ENCODE measurements around the gene SLC35E3. TPM values are rescaled to one million over a fixed set of nuclear protein-coding genes. Genes with fewer than 3 reads are reported as not detected.

Gene SLC35E3
- total and polyA plus RNA-seq, 8 donors = 6.3 to 21.5 (median 18.1) TPM

GRCh38 chr12:68788554-68789143, 42.7 kb downstream of the SLC35E3 start:
- no peak overlapping the region for H3K4me3 ChIP-seq
- no peaks in the 10 kb centered on the region for H3K27me3 ChIP-seq
- peaks cover 0 to 49% of the 10 kb centered on the region in 2 donors for H3K4me1 ChIP-seq
- no peaks in the 10 kb centered on the region for H3K9me3 ChIP-seq
- ATAC-seq = no peak
- no peak for DNase-seq
- peak overlapping the region in 1 of 2 donors; percentile 85 for H3K27ac ChIP-seq
- TF ChIP-seq, protein P1, sequence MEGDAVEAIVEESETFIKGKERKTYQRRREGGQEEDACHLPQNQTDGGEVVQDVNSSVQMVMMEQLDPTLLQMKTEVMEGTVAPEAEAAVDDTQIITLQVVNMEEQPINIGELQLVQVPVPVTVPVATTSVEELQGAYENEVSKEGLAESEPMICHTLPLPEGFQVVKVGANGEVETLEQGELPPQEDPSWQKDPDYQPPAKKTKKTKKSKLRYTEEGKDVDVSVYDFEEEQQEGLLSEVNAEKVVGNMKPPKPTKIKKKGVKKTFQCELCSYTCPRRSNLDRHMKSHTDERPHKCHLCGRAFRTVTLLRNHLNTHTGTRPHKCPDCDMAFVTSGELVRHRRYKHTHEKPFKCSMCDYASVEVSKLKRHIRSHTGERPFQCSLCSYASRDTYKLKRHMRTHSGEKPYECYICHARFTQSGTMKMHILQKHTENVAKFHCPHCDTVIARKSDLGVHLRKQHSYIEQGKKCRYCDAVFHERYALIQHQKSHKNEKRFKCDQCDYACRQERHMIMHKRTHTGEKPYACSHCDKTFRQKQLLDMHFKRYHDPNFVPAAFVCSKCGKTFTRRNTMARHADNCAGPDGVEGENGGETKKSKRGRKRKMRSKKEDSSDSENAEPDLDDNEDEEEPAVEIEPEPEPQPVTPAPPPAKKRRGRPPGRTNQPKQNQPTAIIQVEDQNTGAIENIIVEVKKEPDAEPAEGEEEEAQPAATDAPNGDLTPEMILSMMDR (IDR thresholded peaks at IDR 0.05) = no peak
- no peaks in the 10 kb centered on the region for H3K36me3 ChIP-seq
- intact Hi-C loops (cut with DNase I) = no loop called here

DNA sequence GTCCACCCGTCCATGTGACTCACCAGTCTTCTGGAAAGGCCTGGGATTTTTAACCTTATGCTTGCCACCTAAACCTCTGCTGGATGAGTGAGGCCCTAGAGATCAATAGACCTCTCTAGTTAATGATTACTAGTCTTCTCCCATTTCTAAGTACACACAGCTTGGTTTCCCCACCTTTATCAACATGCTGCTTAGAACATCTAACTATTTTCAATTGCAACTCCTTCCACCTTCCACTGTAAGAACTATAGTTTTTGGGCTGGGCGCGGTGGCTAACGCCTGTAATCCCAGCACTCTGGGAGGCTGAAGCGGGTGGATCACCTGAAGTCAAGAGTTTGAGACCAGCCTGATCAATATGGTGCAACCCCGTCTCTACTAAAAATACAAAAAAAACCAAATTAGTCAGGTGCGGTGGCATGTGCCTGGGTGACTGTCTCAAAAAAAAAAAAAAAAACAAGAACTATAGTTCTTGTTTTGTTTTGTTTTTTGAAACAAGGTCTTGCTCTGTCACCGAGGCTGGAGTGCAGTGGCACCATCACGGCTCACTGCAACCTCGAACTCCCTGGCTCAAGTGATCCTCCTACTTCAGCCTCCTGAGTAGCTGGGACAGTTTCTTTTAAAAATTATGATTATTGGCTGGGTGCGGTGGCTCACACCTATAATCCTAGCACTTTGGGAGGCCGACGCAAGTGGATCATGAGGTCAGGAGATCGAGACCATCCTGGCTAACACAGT, 43.3 kb downstream of the SLC35E3 start:
- no peaks in the 10 kb centered on the region for H3K36me3 ChIP-seq
- intact Hi-C loops (cut with DNase I) = no loop called here
- no peak overlapping the region for H3K27ac ChIP-seq
- no peak for ATAC-seq
- TF ChIP-seq, protein P1 (IDR thresholded peaks at IDR 0.05) = no peak
- H3K9me3 ChIP-seq = no peaks in the 10 kb centered on the region
- H3K27me3 ChIP-seq = no peaks in the 10 kb centered on the region
- H3K4me3 ChIP-seq = no peak overlapping the region
- no peak for DNase-seq
- H3K4me1 ChIP-seq = peaks cover 0 to 42% of the 10 kb centered on the region in 2 donors

DNA sequence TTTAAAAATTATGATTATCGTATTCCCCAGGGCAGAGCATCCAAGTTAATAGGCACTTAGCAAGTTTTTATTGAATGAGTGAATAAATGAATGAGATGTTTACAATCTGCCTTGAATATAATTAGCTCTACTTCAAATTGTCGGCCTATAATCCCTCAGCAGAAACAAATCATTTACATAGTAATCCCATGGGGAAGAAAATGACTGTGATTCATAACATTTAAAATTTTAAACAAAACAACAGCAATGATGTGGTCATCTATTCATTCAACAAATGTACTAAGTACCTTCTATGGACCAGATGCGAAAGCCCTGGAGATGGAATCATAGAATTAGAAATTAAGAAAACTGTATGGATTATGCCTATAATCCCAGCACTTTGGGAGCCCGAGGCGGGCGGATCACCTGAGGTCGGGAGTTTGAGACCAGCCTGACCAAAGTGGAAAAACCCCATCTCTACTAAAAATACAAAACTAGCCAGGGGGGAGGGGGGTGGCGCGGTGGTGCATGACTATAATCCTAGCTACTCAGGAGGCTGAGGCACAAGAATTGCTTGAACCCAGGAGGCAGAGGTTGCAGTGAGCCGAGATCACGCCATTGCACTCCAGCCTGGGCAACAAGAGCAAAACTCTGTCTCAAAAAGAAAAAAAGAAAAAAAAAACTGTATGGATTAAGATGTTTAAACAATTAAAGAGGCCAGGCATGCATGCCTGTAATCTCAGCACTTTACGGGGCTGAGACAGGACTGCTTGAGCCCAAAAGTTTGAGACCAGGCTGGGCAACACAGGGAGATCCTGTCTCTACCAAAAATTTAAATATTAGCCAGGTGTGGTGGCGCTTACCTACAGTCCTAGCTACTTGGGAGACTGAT, 44.3 kb downstream of the SLC35E3 start:
- Histone ChIP-seq H3K36me3 (no peaks in the 10 kb centered on the region), H3K4me3 (no peak overlapping the region), H3K4me1 (peaks cover 0 to 32% of the 10 kb centered on the region in 2 donors), H3K27me3 (no peaks in the 10 kb centered on the region), H3K27ac (no peak overlapping the region), H3K9me3 (no peaks in the 10 kb centered on the region)
- ATAC-seq (no peak), DNase-seq (no peak)
- TF ChIP-seq, protein P1 (IDR thresholded peaks at IDR 0.05) = no peak
- intact Hi-C loops (cut with DNase I) = no loop called here

GRCh38 chr12:68790952-68791234, 44.9 kb downstream of the SLC35E3 start:
- H3K4me3 ChIP-seq = no peak overlapping the region
- H3K36me3 ChIP-seq = no peaks in the 10 kb centered on the region
- H3K27ac ChIP-seq = no peak overlapping the region
- intact Hi-C loops (cut with DNase I) = no loop called here
- peaks cover 0 to 27% of the 10 kb centered on the region in 2 donors for H3K4me1 ChIP-seq
- TF ChIP-seq, protein P1 (IDR thresholded peaks at IDR 0.05) = no peak
- no peak for ATAC-seq
- no peaks in the 10 kb centered on the region for H3K27me3 ChIP-seq
- no peaks in the 10 kb centered on the region for H3K9me3 ChIP-seq
- no peak for DNase-seq

DNA sequence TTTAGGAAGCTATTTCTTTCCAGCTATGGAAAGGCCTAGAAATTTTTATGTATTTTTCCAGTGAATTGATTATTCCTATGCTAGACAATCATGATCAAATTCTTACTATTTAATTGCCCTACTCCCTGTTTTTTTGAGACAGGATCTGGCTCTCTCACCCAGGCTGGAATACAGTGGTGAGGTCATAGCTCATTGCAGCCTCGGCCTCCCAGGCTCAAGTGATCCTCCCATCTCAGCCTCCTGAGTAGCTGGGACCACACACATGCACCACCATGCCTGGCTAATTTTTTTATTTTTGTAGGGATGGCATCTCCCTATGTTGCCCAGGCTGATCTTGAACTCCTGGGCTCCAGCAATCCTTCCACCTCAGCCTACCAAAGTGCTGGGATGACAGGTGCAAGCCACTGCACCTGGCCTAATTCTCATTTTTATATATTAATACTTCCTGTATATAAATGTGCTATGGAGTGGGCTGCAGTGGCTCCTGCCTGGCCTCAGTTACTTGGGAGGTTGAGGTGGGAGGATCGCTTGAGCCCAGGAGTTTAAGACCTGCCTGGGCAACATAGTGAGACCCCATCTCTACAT, 46.0 kb downstream of the SLC35E3 start:
- H3K4me1 ChIP-seq = peaks cover 0 to 16% of the 10 kb centered on the region in 2 donors
- H3K9me3 ChIP-seq = no peaks in the 10 kb centered on the region
- no peak for DNase-seq
- intact Hi-C loops (cut with DNase I) = no loop called here
- ATAC-seq = no peak
- TF ChIP-seq, protein P1 (IDR thresholded peaks at IDR 0.05) = no peak
- no peak overlapping the region for H3K27ac ChIP-seq
- H3K27me3 ChIP-seq = no peaks in the 10 kb centered on the region
- no peaks in the 10 kb centered on the region for H3K36me3 ChIP-seq
- no peak overlapping the region for H3K4me3 ChIP-seq

All from left lung (tissue), 10 donors.